Measurements from ENCODE around the gene PROC.

PROC gene

DNA sequence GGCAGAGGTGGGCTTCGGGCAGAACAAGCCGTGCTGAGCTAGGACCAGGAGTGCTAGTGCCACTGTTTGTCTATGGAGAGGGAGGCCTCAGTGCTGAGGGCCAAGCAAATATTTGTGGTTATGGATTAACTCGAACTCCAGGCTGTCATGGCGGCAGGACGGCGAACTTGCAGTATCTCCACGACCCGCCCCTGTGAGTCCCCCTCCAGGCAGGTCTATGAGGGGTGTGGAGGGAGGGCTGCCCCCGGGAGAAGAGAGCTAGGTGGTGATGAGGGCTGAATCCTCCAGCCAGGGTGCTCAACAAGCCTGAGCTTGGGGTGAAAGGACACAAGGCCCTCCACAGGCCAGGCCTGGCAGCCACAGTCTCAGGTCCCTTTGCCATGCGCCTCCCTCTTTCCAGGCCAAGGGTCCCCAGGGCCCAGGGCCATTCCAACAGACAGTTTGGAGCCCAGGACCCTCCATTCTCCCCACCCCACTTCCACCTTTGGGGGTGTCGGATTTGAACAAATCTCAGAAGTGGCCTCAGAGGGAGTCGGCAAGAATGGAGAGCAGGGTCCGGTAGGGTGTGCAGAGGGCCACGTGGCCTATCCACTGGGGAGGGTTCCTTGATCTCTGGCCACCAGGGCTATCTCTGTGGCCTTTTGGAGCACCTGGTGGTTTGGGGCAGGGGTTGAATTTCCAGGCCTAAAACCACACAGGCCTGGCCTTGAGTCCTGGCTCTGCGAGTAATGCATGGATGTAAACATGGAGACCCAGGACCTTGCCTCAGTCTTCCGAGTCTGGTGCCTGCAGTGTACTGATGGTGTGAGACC lies at the start of gene PROC:
Gene PROC (plus strand): TSS at position 128 of the 812 bp plus-strand sequence. CDS start 1,516 bp downstream, outside the sequence.
- in situ Hi-C loops (cut with MboI; ENCODE audit: low pct_unique_long_range_greater_than_20kb, low sequenced_read_pairs): no loop called here
- DNase-seq: no peak

DNA sequence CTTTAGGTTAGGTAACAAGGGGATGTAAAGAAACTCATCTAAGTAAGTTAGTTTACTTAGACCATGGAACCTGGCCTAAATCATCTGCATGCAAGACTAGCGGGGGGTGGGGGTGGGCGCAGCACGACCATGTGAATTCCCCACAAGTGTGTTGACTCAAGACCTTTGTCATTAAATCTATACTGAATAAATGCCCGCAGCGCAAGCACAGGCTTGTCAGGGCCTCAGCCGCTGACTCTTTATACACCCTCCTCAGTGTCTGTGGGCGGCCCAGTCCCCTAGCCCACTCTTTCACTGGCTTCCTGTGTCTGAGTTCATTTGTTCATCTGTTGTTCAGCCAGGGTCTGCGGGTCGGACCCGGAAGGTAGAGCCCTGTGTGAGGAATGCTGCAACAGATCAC lies 48.2 kb upstream of the PROC start:
- in situ Hi-C loops (cut with MboI; ENCODE audit: low pct_unique_long_range_greater_than_20kb, low sequenced_read_pairs): no loop called here
- DNase-seq: no peak

DNA sequence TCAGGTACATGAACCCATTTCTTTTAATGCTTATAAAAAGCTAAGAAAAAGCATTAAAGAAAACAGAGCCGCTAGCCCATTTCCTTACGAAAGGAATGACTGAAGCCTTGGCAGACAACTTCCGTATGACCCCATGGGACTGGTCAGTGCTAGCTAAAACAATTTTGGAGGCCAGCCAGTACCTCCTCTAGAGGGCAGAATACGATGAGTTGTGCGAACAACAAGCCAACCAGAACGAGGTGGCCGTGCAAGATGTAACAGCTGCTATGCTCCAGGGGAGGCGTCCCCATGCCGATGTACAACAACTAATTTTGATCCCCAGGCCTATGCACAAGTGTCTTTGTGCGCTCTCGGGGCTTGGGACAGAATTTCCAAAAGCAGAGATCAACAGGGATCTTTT lies 47.2 kb upstream of the PROC start:
- in situ Hi-C loops (cut with MboI; ENCODE audit: low pct_unique_long_range_greater_than_20kb, low sequenced_read_pairs): no loop called here
- no peak for DNase-seq

DNA sequence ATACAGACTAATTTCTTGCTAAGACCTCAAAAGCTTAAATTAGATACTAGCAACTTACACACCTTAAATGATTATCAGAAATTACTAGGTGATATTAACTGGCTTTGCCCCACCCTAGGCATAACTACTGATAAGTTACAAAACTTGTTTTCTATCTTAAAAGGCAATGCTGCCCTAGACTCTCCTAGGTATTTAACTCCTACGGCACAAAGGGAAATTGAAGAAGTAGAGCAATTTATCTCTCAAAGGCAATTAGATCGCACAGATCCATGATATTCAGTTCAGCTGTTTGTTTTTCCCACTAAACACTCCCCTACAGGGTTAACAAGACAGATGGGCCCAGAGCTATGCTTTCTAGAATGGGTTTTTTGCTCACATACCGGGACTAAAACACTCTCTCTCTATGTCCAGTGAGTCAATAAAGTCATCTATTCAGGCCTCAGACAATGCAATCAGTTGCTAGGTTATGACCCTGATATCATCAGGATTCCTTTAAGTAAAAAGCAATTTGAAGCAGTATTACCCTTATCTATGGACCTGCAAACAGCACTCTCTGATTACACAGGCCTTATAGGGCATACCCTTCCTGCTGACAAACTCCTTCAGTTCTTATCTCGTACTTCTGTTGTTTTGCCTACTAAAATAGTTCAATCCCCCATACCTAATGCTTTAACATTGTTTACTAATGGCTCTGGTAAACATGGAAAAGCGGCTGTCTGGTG lies 44.7 kb upstream of the PROC start:
- no peak for DNase-seq
- in situ Hi-C loops (cut with MboI; ENCODE audit: low pct_unique_long_range_greater_than_20kb, low sequenced_read_pairs): no loop called here

DNA sequence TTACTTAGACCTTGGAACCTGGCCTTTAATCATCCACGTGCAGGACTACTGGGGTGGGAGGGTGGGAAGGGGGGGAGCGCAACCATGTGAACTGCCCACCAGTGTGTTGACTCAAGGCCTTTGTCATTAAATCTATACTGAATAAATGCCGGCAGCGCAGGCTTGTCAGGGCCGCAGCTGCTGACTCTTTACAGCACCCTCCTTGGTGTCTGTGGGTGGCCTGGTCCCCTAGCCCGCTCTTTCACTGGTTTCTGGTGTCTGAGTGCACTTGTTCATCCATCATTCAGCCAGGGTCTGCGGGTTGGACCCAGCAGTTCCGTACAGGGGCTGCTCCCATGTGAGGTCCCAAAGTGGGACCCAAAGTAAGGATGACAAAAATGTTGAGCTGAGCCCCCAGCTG lies 42.0 kb upstream of the PROC start:
- in situ Hi-C loops (cut with MboI; ENCODE audit: low pct_unique_long_range_greater_than_20kb, low sequenced_read_pairs): no loop called here
- no peak for DNase-seq

DNA sequence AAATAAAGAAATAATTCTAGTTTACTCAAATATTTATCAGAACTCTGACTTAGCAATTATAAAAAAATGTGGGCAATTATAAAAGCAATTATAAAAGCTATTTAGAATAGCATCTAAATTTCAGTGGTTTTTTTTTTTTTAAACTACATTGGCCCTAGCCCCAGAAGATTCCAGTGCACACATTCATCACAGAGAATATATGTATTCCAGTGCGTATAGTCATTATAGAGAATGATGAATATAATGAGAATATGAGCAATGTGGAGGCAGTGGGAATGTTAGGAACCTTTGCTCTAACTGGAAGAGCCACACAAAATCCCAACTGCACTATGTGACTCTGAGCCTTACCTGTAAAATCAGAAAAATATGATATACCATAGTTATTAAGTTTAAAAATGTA lies 41.0 kb upstream of the PROC start:
- in situ Hi-C loops (cut with MboI; ENCODE audit: low pct_unique_long_range_greater_than_20kb, low sequenced_read_pairs): no loop called here
- DNase-seq: no peak

DNA sequence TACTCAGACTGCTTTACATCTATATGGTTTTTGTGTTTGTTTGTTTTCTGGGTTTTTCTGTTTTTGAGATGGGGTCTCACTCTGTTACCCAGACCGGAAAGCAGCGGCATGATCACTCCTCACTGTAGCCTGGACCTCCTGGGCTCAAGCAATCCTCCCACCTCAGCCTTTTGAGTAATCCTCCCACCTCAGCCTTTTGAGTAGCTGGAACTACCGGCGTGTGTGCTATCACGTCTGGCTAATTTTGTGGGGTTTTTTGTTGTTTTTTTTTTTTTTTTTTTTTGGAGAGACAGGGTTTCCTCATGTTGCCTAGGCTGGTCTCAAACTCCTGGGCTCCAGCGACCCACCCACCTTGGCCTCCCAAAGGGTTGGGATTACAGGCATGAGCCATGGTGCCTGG lies 39.5 kb upstream of the PROC start:
- in situ Hi-C loops (cut with MboI; ENCODE audit: low pct_unique_long_range_greater_than_20kb, low sequenced_read_pairs): no loop called here
- no peak for DNase-seq

DNA sequence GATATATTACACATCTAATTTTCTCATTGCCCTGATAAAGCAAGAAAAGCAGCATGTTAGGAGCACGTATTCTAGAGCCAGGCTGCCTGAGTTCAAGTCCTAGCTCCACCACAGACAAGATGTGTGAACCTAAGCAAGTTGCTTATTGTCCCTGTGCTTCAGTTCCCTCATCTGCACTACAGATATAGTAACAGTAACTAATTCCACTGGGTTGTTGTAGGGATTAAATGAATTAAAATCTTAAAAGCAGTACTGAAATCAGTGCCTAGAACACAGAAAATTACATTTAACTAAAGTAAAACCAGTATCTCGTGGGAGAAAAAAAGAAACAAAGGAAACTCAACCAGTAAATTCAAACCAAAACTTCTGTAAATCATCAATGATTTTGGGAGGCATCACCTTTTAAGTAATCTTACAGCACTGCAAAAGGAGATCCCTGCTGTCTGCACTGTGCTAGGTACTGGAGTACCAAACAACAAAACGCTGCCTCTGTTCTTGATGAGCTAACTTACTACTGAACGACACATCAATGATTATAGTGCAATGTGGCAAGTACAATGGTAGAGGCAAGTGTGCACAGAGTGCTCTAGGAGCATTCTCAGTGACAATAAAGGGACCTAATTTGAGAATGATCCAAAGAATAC lies 38.4 kb upstream of the PROC start:
- no peak for DNase-seq
- in situ Hi-C loops (cut with MboI; ENCODE audit: low pct_unique_long_range_greater_than_20kb, low sequenced_read_pairs): no loop called here

DNA sequence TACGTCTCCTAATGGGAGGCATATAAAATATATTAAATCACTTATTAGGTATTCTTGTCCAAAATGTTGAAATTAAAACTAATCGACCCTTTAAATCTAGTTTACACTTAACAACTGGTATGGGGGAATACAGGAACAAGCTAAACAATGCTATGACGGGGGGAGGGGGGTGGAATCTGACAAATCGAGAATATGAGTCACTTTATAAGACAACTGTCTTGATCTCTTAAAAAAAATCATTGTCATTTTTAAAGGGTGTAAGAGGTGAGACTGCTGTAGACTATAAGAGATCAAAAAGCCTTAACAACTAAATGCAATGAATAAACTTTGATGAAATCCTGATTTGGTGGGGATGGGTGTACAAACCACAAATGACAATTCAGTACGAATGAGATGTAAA lies 36.5 kb upstream of the PROC start:
- no peak for DNase-seq
- in situ Hi-C loops (cut with MboI; ENCODE audit: low pct_unique_long_range_greater_than_20kb, low sequenced_read_pairs): no loop called here

DNA sequence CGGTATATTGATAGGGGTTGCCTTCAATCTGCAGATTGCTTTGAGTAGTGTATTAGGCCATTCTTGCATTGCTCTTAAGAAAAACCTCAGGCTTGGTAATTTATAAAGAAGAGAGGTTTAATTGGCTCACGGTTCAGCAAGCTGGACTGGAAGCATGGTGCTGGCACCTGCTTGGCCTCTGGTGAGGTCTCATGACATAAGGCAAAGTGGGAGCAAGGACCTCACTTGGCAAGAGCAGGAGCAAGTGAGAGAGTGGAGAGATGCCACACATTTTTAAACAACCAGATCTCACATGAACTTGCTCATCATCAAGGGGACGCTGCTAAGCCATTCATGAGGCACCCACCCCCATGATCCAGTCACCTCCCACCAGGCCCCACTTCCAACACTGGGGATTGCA lies 35.4 kb upstream of the PROC start:
- no peak for DNase-seq
- in situ Hi-C loops (cut with MboI; ENCODE audit: low pct_unique_long_range_greater_than_20kb, low sequenced_read_pairs): no loop called here

DNA sequence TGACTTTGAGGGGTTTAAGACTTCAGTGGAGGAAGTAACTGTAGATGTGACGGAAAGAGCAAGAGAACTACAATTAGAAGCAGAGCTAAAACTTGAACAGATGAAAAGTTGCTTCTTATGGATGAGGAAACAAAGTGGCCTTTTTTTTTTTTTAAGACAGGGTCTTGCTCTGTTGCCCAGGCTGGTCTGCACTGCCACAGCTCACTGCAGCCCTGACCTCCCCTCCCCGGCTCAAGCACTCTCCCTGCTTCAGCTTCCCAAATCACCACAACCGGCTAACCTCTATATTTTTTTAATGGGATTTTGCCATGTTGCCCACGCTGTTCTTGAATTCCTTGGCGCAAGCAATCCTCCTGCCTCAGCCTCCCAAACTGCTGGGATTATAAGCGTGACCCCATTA lies 33.7 kb upstream of the PROC start:
- DNase-seq: no peak

DNA sequence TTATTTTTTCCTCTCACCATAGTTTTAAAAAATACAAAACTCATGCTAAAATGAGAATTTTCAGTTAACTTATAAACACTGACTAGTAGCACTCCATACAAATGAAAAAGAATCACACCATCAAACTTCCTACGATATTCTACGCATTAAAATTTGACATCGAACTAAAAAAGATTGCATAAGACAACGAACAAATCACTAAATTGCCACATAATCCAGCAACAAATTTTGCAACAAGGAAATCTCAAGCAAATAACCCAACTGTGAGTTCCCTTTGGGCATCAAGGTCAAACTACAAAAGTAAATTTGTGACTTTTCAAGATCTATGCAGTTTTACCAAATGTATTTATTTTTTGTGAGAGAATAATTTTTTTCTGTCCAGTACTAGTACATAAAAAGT lies 32.0 kb upstream of the PROC start:
- no peak for DNase-seq
- in situ Hi-C loops (cut with MboI; ENCODE audit: low pct_unique_long_range_greater_than_20kb, low sequenced_read_pairs): no loop called here

More for the DNA sequence above, 33.7 kb upstream of the PROC start:
- in situ Hi-C loops (cut with MboI; ENCODE audit: low pct_unique_long_range_greater_than_20kb, low sequenced_read_pairs): no loop called here

DNA sequence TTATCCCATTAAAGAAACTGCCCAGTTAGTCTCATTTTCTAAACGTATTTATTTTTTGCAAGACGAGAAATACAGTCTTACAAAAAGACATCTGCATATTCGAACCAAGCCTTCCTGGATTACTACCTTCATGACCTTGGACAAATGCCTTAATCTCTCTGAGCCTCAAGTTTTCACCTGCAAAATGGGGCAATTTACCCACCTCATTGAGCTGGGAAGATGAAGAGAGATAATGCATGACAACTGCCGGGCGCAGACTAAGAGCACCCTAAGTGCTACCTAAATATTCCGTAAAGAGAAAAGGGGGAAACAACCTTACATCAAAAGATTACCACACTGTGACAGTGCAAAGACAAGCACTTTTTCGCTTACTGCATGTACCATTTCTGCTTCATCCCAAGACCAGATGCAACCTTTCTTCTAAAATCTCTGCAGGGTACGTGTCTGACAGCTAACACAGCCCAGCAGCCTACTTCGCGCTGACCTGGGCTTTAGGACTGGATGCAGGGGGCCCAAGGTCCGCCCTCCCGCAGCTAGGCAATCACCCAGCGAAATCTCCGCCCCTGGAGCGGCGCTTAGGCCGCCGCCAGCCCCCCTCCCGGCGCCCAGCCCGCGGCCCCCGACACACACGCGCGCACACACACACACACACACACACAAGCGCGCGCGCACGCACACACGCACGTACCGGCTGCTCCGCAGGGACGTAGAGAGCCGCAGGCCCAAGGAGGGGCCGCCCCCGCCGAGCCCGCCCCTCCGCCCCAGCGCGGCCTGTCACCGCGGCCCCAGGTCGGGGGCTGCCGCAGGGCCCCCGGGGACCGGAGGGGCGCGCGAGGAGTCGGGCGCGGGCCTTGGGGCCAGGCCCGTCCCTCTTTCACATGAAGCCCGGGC lies 31.2 kb upstream of the PROC start:
- peak; percentile 90 for DNase-seq
- in situ Hi-C loops (cut with MboI; ENCODE audit: low pct_unique_long_range_greater_than_20kb, low sequenced_read_pairs): no loop called here

DNA sequence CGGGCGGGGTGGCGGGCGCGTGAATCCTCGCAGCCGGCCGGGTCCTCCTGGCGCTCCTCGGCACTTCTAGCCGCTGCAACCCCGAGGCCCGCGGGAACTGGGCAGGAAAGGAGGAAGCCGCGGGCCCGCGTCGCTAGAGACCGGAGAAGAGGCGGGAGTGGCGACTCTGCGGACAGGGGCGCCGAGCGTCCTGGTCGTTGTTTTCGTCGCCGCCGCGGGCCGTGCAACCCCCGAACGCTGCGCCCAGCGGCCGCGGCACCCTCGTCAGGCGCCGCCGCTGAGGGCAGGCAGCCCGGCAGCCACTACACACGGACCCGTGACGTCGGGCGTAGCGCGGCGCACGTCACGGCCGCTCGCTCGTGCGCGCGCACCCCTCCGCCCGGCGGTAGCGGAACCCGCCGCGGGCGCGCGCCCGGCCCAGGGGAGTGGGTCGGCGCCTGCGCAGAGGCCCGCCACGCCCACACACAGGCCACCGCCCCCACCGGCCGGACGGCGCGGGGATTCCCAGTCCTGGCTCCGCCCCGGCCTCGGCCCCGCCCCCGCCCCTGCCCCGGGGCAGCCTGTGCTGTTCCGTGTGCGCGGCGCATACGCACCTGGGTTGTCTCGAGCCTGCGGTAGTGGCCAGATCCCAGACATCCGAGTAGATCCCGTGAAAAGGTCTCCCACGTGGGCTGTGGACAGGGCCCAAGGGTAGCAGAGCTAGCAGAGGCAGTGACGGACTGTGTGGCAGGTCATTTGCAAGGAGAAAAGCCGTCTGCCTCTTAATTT lies 30.4 kb upstream of the PROC start, which contains the start of gene MAP3K2:
Gene MAP3K2 (minus strand): TSS at position 321 of the 768 bp plus-strand sequence. CDS start 44,846 bp downstream, outside the sequence.
- in situ Hi-C loops (cut with MboI; ENCODE audit: low pct_unique_long_range_greater_than_20kb, low sequenced_read_pairs): no loop called here
- DNase-seq: peak; percentile 90

DNA sequence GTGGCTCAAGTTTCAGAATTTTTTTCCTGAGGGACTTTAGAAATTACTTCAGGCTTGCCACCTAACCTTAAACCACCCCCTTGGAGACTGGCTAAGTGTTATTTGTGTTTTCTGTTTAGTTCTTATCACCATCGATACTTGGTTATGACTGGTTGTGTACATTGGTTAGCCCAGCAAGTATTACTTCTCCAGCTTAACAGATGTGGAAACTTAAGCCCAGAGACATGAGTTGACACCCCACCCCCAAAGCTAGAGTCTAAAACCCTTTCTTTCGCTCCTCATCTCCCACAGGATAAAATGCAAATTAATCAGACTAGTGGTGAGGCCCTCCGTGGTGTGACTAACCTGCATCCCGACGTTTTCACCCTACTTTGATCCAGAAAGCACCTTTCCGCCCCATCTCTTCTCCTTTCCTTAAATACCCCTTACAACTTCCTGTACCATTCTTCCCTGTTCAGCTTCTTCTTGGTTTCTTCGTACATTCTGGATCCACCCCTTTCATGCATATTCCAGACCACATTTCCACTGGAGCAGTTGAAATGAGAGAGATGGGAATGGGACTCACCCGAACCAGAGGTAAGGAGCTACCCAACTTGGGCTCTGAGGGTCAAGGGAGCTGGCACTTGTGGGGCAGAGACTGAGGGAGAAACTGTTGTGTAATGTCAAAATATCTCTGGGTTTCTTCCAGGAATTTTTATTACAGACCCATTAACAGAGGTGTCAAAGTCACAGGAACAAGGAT lies 29.6 kb upstream of the PROC start:
- in situ Hi-C loops (cut with MboI; ENCODE audit: low pct_unique_long_range_greater_than_20kb, low sequenced_read_pairs): no loop called here
- DNase-seq: no peak

DNA sequence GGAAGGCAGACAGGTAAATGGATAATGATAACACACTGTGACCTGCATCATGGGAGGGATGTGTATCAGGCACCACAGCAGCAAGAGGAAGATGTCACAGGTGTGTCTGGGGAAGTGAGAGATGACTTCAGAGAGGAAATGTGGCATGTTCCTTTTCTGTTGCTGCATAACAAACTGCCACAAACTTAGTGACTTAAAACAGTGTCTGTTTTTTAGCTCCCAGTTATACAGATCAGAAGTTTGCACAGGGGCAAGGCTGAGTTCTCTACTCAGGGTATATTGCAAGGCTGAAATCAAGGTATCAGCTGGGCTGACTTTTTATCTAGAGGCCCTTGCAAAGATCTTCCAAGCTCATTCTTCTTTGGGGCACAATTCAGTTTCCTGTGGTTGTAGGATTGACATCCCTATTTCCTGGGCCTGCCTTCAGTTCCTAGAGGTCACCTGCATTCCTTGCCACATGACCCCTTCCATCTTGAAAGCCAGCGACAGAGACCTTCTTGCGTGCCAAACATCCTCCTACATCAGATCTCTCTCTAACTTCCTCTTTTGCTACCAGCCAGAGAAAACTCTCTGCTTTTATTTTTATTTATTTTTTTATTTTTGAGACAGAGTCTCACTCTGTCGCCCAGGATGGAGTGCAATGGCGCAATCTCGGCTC lies 28.3 kb upstream of the PROC start:
- in situ Hi-C loops (cut with MboI; ENCODE audit: low pct_unique_long_range_greater_than_20kb, low sequenced_read_pairs): no loop called here
- peak; percentile 72 for DNase-seq

DNA sequence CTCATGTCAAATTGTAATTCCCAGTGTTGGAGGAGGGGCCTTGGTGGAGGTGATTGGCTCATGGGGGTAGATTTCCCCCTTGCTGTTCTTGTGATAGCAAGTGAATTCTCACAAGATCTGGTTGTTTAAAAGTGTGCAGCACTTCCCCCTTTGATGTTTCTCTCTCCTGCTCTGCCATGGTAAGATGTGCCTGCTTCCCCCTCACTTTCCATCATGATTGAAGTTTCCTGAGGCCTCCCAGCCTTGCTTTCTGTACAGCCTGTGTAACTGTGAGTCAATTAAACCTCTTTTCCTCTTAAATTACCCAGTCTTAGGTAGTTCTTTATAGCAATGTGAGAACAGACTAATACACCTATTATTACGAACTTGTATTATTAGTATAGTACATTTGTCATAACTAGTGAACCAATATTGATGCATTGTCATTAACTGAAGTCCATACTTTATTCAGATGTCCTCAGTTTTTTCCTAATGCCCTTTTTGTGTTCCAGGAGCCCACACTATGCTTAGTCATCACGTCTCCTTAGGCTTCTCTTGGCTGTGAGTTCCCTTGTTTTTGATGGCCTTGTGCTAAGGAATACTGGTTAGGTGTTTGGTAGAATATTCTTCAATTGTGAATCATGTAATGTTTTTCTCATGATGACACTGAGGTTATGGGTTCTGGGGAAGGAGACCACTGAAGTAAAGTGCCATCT lies 25.9 kb upstream of the PROC start:
- DNase-seq: peak; percentile 38
- in situ Hi-C loops (cut with MboI; ENCODE audit: low pct_unique_long_range_greater_than_20kb, low sequenced_read_pairs): no loop called here
